SK-N-SH treated with all-trans-retinoic acid at 6 μM for 48 hours (cell line): ENCODE measurements around the gene CYP2A13.

Experiments
- ARNTL ChIP-seq: fragments of 450-650 bp; formaldehyde crosslinking; IDR thresholded peaks from 2 replicates; pipeline ENCODE4 v1.5.0; 2020; ENCODE audit warnings: low read depth, mild to moderate bottlenecking, moderate library complexity, borderline replicate concordance
- CREB5 ChIP-seq: fragments of 250-450 bp; sonication (Bioruptor Pico); IDR thresholded peaks from 2 replicates; pipeline ENCODE4 v1.5.1; 2020; ENCODE audit warnings: low read depth, mild to moderate bottlenecking, moderate library complexity
- ESRRG ChIP-seq: fragments of 250-450 bp; sonication (Bioruptor Pico); IDR thresholded peaks from 2 replicates; pipeline ENCODE4 v1.6.1; 2021; ENCODE audit warnings: mild to moderate bottlenecking
- ISL1 ChIP-seq: fragments of 250-450 bp; sonication (Bioruptor Pico); IDR thresholded peaks from 2 replicates; pipeline ENCODE4 v2.1.2; 2022; ENCODE audit warnings: mild to moderate bottlenecking, moderate library complexity
- OSR1 ChIP-seq: fragments of 250-450 bp; sonication (Bioruptor Pico); IDR thresholded peaks from 2 replicates; pipeline ENCODE4 v1.8.0; 2022; ENCODE audit warnings: moderate library complexity, mild to moderate bottlenecking, inconsistent platforms
- PATZ1 ChIP-seq: fragments of 250-450 bp; sonication (Bioruptor Pico); IDR thresholded peaks from 2 replicates; pipeline ENCODE4 v1.8.0; 2020; ENCODE audit warnings: mild to moderate bottlenecking, moderate library complexity, borderline replicate concordance
- POU6F1 ChIP-seq: fragments of 250-450 bp; sonication (Bioruptor Pico); IDR thresholded peaks from 2 replicates; pipeline ENCODE4 v1.8.0; 2021; ENCODE audit warnings: low read depth, mild to moderate bottlenecking, moderate library complexity, borderline replicate concordance
- TOX ChIP-seq: fragments of 250-450 bp; sonication (Bioruptor Pico); IDR thresholded peaks from 2 replicates; pipeline ENCODE4 v1.8.0; 2021; ENCODE audit warnings: mild to moderate bottlenecking, moderate library complexity, borderline replicate concordance
- ZC3H10 ChIP-seq: fragments of 250-450 bp; sonication (Bioruptor Pico); IDR thresholded peaks from 2 replicates; pipeline ENCODE4 v1.5.1; 2021; ENCODE audit warnings: mild to moderate bottlenecking, moderate library complexity
- ZFP30 ChIP-seq: fragments of 450-650 bp; formaldehyde crosslinking; IDR thresholded peaks from 2 replicates; pipeline ENCODE4 v1.5.0; 2022; ENCODE audit warnings: mild to moderate bottlenecking, moderate library complexity
- ZNF8 ChIP-seq: fragments of 450-650 bp; formaldehyde crosslinking; IDR thresholded peaks from 2 replicates; pipeline ENCODE4 v1.5.0; 2020; ENCODE audit warnings: mild to moderate bottlenecking, moderate library complexity

DNA sequence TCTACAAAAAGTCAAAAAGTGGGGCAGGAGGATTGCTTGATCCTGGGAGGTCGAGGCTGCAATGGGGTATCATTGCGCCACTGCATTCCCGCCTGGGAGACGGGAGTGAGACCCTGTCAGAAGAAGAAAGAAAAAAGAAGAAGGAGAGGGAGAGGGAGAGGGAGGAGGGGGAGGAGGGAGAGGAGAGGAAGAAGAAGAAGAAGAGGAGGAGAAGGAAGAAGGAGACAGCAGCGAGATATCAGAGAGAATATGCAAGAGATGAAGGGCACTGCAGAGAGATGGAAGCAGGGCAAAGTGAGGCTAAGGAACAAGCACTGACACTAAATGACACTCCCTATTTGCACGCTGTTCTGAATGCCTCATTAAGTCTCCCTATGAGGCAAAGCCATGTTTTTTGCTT, 40.4 kb downstream of the CYP2A13 start:
- TF ChIP-seq POU6F1 (CRISPR knock-in tag) (no peak), CREB5 (CRISPR knock-in tag) (no peak), ESRRG (CRISPR knock-in tag) (no peak), ISL1 (CRISPR knock-in tag) (no peak), ARNTL (no peak), OSR1 (CRISPR knock-in tag) (no peak), PATZ1 (CRISPR knock-in tag) (no peak), ZNF8 (CRISPR knock-in tag) (no peak), TOX (CRISPR knock-in tag) (no peak), ZC3H10 (CRISPR knock-in tag) (no peak), ZFP30 (CRISPR knock-in tag) (no peak)
